Ectodermal cell (in vitro differentiated cells): ENCODE data around the gene SMC5.

Source experiments
- H3K27ac ChIP-seq: 2 replicates; pipeline ENCODE4 v1.7.0; 2013; ENCODE audit warnings: mild to moderate bottlenecking, low read depth, low read length; ENCODE audit not compliant: insufficient read depth, poor library complexity, severe bottlenecking
- H3K27me3 ChIP-seq: 2 replicates; pipeline ENCODE4 v1.7.0; 2013; ENCODE audit warnings: mild to moderate bottlenecking, low read length; ENCODE audit not compliant: insufficient read depth, control insufficient read depth, poor library complexity, severe bottlenecking
- H3K36me3 ChIP-seq: one replicate; pipeline ENCODE4 v1.7.0; 2013; ENCODE audit warnings: low read length; ENCODE audit not compliant: control insufficient read depth, insufficient read depth
- H3K4me1 ChIP-seq: one replicate; pipeline ENCODE4 v1.7.0; 2013; ENCODE audit warnings: low read length; ENCODE audit not compliant: control insufficient read depth, insufficient read depth
- H3K4me3 ChIP-seq: 2 replicates; pipeline ENCODE4 v1.7.0; 2013; ENCODE audit warnings: low read depth, low read length, control low read depth; ENCODE audit not compliant: insufficient read depth
- H3K9me3 ChIP-seq: 2 replicates; pipeline ENCODE4 v1.7.0; 2013; ENCODE audit warnings: mild to moderate bottlenecking, low read length, moderate library complexity; ENCODE audit not compliant: control insufficient read depth
- WGBS, 2 experiments: methylation state at CpG; one replicate each; pipeline ENCODE4 v1.1.7; 2013; ENCODE audit warnings: missing lambda C conversion rate in 2 of 2; 5-methylcytosine and 5-hydroxymethylcytosine counted together

Gene SMC5

DNA sequence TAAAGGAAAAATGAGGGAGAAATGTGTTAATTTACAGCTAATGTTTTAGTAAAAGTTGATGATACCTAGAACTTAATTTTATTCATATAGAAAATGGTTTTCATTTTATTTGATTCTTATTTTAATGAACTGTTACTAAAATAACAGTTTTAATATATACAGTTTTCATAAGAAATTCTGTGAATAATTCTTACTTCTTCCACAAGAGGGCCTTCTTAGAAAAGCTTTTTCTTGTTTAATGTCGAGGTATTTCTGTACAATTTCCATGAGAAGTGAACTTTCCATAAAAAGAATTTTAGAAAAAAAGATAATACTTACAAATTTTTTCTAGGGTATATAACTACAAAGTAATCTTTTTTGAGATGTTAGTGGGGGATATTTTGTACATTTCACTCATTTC, 81.8 kb downstream of the SMC5 start:
- H3K4me3 ChIP-seq: no peak overlapping the region
- no peak overlapping the region for H3K27ac ChIP-seq
- no peaks in the 10 kb centered on the region for H3K27me3 ChIP-seq
- no peaks in the 10 kb centered on the region for H3K9me3 ChIP-seq
- H3K36me3 ChIP-seq: peaks cover 6% of the 10 kb centered on the region
- WGBS, 2 experiments: no CpG with 5 or more reads among the region's 1 CpG
- no peaks in the 10 kb centered on the region for H3K4me1 ChIP-seq

GRCh38 chr9:70347046-70347445, 88.3 kb downstream of the SMC5 start:
- no peak overlapping the region for H3K27ac ChIP-seq
- 90 to 96% methylated on average over 2 of the region's 2 CpGs for WGBS, 2 experiments
- no peaks in the 10 kb centered on the region for H3K4me1 ChIP-seq
- H3K36me3 ChIP-seq: peaks cover 7% of the 10 kb centered on the region
- H3K4me3 ChIP-seq: no peak overlapping the region
- no peaks in the 10 kb centered on the region for H3K27me3 ChIP-seq
- H3K9me3 ChIP-seq: no peaks in the 10 kb centered on the region

DNA sequence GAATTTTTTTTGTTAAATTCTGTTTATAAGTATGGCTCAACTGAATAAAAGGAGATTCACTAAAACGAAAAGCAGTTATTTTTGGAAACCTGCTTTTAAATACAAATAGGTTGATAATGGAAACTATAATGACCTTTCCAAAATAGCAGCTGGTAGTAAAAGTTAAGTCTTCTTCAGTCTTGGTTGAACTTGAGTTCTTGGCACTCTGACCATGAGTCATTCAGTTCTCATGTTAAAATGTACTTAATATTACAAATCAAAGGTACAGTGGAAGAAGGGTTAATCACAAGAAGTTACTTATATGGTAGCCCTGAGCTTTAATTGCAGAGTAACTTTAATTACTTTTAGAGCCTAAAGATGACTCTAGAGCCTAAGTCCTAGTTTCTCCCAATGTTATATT, 93.6 kb downstream of the SMC5 start:
- Histone ChIP-seq H3K27me3 (no peaks in the 10 kb centered on the region), H3K36me3 (peaks cover 7% of the 10 kb centered on the region), H3K4me3 (no peak overlapping the region), H3K9me3 (no peaks in the 10 kb centered on the region), H3K4me1 (no peaks in the 10 kb centered on the region), H3K27ac (no peak overlapping the region)
- 100% methylated on average over 1 of the region's 1 CpG for WGBS, 2 experiments

- Histone ChIP-seq H3K27ac (no peak overlapping the region), H3K4me3 (no peak overlapping the region), H3K4me1 (no peaks in the 10 kb centered on the region), H3K36me3 (peaks cover 7% of the 10 kb centered on the region), H3K27me3 (no peaks in the 10 kb centered on the region), H3K9me3 (no peaks in the 10 kb centered on the region)
These were observed 94.0 kb downstream of the SMC5 start for GRCh38 chr9:70352802-70353201.

- no peaks in the 10 kb centered on the region for H3K9me3 ChIP-seq
- H3K4me3 ChIP-seq: no peak overlapping the region
- no peak overlapping the region for H3K27ac ChIP-seq
- H3K36me3 ChIP-seq: no peaks in the 10 kb centered on the region
- WGBS, 2 experiments: 85 to 98% methylated on average over 3 of the region's 3 CpGs
- no peaks in the 10 kb centered on the region for H3K27me3 ChIP-seq
- H3K4me1 ChIP-seq: no peaks in the 10 kb centered on the region
These were observed 97.0 kb downstream of the SMC5 start for GRCh38 chr9:70355801-70356200.

DNA sequence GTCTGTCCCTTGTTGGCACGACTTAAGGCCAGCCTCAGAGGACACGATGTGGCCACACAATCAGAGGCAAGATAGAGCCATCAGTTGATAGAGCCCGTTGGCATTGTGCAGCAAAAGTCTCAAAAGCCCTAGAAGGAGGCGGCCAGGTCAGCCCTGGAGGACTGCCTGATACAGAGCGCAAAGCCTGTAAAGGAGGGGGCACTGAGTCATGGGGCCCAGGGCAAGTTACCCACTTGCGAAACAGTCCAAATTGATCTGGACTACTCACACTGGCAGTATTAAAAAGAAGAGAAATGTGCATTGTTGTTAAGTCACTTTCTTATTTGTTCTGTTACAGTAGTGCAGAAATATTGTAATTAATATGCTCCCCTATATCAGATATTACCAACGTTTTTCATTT, 104.2 kb downstream of the SMC5 start:
- Histone ChIP-seq H3K9me3 (no peaks in the 10 kb centered on the region), H3K4me3 (no peak overlapping the region), H3K36me3 (no peaks in the 10 kb centered on the region), H3K4me1 (no peaks in the 10 kb centered on the region), H3K27me3 (no peaks in the 10 kb centered on the region), H3K27ac (no peak overlapping the region)
- 91 to 96% methylated on average over 6 of the region's 7 CpGs for WGBS, 2 experiments

- H3K4me1 ChIP-seq: no peaks in the 10 kb centered on the region
- no peak overlapping the region for H3K27ac ChIP-seq
- H3K9me3 ChIP-seq: no peaks in the 10 kb centered on the region
- 96 to 98% methylated on average over 7 of the region's 7 CpGs for WGBS, 2 experiments
- no peaks in the 10 kb centered on the region for H3K36me3 ChIP-seq
- H3K4me3 ChIP-seq: no peak overlapping the region
- no peaks in the 10 kb centered on the region for H3K27me3 ChIP-seq
These were observed 105.0 kb downstream of the SMC5 start for GRCh38 chr9:70363760-70364159.

GRCh38 chr9:70367305-70367930, 108.6 kb downstream of the SMC5 start:
- 88 to 94% methylated on average over 3 to 6 of the region's 6 CpGs for WGBS, 2 experiments
- Histone ChIP-seq H3K36me3 (no peaks in the 10 kb centered on the region), H3K27ac (no peak overlapping the region), H3K9me3 (no peaks in the 10 kb centered on the region), H3K27me3 (no peaks in the 10 kb centered on the region), H3K4me1 (no peaks in the 10 kb centered on the region), H3K4me3 (no peak overlapping the region)

DNA sequence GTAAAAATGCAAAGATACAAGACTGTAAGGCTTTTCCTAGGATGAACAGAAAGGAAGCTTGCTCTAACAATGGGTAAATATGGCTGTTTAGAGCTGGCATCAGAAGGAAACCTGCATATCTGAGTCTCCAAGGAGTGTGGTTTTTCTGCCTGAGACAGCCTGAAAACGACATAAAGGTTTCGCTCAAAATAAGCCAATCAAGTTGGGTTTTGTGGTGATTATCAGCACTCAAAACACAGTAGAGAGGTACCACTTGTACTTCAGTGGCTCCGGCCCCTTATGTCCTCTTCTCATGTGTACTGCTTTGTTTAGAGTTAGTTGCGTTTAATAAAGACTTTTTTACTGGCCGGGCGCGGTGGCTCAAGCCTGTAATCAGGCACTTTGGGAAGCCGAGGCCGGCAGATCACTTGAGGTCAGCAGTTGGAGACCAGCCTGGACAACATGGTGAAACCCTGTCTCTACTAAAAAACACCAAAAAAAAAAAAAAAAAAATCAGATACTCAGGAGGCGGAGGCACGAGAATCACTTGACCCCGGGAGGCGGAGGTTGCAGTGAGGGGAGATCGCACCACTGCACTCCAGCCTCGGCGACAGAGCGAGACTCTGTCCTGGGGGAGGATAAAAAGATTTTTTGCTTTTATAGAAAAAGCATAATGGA, 116.3 kb downstream of the SMC5 start:
- no peak overlapping the region for H3K4me3 ChIP-seq

DNA sequence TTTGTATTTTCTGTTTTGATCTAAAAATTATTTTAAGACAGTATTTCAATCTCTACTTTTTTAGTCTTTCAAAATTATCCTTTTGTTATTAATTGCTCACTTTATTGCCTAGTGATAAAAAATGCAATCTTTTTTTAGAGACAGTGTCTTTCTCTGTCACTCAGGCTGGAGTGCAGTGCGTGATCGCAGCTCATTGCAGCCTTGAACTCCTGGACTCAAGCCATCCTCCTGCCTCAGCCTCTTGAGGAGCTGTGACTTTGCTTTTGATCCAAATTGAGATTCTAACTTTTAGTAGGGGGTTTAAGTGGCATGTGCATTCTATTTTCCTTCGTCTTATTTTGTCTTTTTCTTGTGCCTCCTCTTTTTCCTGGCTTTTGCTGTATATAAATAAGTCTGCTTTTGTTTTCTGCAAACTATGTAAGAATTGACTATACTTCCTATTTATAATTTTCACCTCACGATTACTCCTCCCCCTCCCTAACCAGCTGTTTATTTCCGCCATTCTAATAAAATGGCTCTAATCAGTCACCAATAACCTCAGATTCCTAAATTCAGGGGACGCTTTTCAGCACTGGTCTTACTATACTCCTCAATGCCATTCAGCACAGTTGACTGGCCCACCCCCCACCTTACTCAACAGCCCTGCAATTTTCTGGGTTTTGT, 123.4 kb downstream of the SMC5 start:
- Histone ChIP-seq H3K27me3 (no peaks in the 10 kb centered on the region), H3K9me3 (no peaks in the 10 kb centered on the region), H3K27ac (no peak overlapping the region), H3K36me3 (no peaks in the 10 kb centered on the region), H3K4me3 (no peak overlapping the region), H3K4me1 (no peaks in the 10 kb centered on the region)
- WGBS, 2 experiments: 92 to 94% methylated on average over 5 to 6 of the region's 6 CpGs

More for the DNA sequence above, 116.3 kb downstream of the SMC5 start:
- H3K36me3 ChIP-seq: no peaks in the 10 kb centered on the region
- H3K9me3 ChIP-seq: no peaks in the 10 kb centered on the region
- WGBS, 2 experiments: 87 to 88% methylated on average over 17 of the region's 17 CpGs
- no peak overlapping the region for H3K27ac ChIP-seq
- H3K4me1 ChIP-seq: no peaks in the 10 kb centered on the region
- no peaks in the 10 kb centered on the region for H3K27me3 ChIP-seq
